Astrocyte of the cerebellum (primary cell): ENCODE results near the gene RNF6.

Experiments used
- DNase-seq: peaks from one replicate; pipeline ENCODE4 v3.0.0-alpha.2; 2011; ENCODE audit warnings: low read depth
- H3K4me3 ChIP-seq: 2 replicates; pipeline ENCODE4 v1.5.1; 2011; ENCODE audit warnings: mild to moderate bottlenecking, low read depth, low read length, moderate library complexity
- CTCF ChIP-seq: IDR thresholded peaks from 2 replicates; pipeline ENCODE4 v1.5.1; 2012; ENCODE audit warnings: low read length, low read depth, moderate library complexity, mild to moderate bottlenecking; ENCODE audit errors: missing control alignments
- in situ Hi-C: cut with HindIII; loops from 2 replicates; pipeline ENCODE4 v1.10.0; 2017; ENCODE audit warnings: low sequenced_read_pairs

The RNF6 gene

GRCh38 chr13:26200811-26201210 is 21.3 kb downstream of the RNF6 start:
- in situ Hi-C loops: no loop called here
- H3K4me3 ChIP-seq: no peak overlapping the region
- TF ChIP-seq CTCF: no peak
- no peak for DNase-seq

GRCh38 chr13:26198116-26198515 is 24.0 kb downstream of the RNF6 start:
- in situ Hi-C loops: loop anchor here (25.0 kb wide), 1 partner anchor 714 kb away; no protein-coding TSS in a partner anchor
- DNase-seq: no peak
- H3K4me3 ChIP-seq: no peak overlapping the region
- no peak for TF ChIP-seq CTCF

GRCh38 chr13:26197298-26197697 is 24.8 kb downstream of the RNF6 start:
- in situ Hi-C loops: loop anchor here (25.0 kb wide), 1 partner anchor 715 kb away; no protein-coding TSS in a partner anchor
- DNase-seq: no peak
- TF ChIP-seq CTCF: no peak
- no peak overlapping the region for H3K4me3 ChIP-seq

GRCh38 chr13:26186995-26187394 is 35.1 kb downstream of the RNF6 start:
- DNase-seq: no peak
- in situ Hi-C loops: loop anchor here (10.0 to 25.0 kb wide), 2 partner anchors 508 to 725 kb away; no protein-coding TSS in a partner anchor
- peak overlapping the region; percentile 55 for H3K4me3 ChIP-seq
- no peak for TF ChIP-seq CTCF

GRCh38 chr13:26186118-26186870 is 35.8 kb downstream of the RNF6 start:
- peak overlapping the region; percentile 55 for H3K4me3 ChIP-seq
- in situ Hi-C loops: loop anchor here (10.0 to 25.0 kb wide), 2 partner anchors 509 to 726 kb away; no protein-coding TSS in a partner anchor
- peak; percentile 40 for TF ChIP-seq CTCF
- peak; percentile 77 for DNase-seq

- TF ChIP-seq CTCF: no peak
- DNase-seq: no peak
- H3K4me3 ChIP-seq: peak overlapping the region; percentile 55
- in situ Hi-C loops: loop anchor here (10.0 to 25.0 kb wide), 2 partner anchors 509 to 727 kb away; no protein-coding TSS in a partner anchor
Observed at GRCh38 chr13:26185720-26186117, 36.4 kb downstream of the RNF6 start.
